Right lung (tissue), 5 donors: ENCODE data around the gene SRRM1. TPM values are rescaled to one million over a fixed set of nuclear protein-coding genes. Genes with fewer than 3 reads are reported as not detected.
"Not testable (repeated sequence)": the region's sequence is repeated elsewhere in the genome, so short reads cannot be mapped to it uniquely, and the experiment has no call there.

Experiments
- DNase-seq, 2 donors: peaks; one replicate each; pipeline ENCODE4 v3.0.0-alpha.2; 2013
- polyA plus RNA-seq, 5 donors: library from polyadenylated mRNA; unstranded; fragments of 120-200 nt; gene quantifications; one replicate each; pipeline versions ENCODE4 v1.2.1 to v1.2.3, GENCODE V29; 2013; ENCODE audit warnings: inconsistent platforms in 1 of 5, low replicate concordance in 1 of 5; ENCODE audit not compliant: insufficient read length in 5 of 5, insufficient read depth in 1 of 5

SRRM1 gene
- polyA plus RNA-seq, 5 donors: 140 to 205 (median 183) TPM

- DNase-seq: no peak
Measured at GRCh38 chr1:24641646-24642151, 1.4 kb upstream of the SRRM1 start.

GRCh38 chr1:24643363-24644099 is 429 bp downstream of the SRRM1 start:
- no peak for DNase-seq

DNA sequence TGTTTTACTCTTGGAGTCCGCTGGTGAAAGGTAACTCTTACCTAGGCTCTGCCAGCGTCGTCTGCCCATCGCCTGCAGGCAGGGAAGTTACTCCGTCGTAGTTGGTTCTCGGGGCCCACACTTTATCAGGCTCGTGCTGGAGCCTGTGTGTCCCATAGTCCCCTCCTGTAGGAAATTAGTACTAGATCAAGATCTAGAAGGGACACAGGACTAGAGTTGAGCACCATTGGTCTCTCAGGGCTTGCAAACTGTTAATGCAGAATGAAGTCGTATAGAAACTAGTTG is 940 bp downstream of the SRRM1 start:
- DNase-seq: no peak

DNA sequence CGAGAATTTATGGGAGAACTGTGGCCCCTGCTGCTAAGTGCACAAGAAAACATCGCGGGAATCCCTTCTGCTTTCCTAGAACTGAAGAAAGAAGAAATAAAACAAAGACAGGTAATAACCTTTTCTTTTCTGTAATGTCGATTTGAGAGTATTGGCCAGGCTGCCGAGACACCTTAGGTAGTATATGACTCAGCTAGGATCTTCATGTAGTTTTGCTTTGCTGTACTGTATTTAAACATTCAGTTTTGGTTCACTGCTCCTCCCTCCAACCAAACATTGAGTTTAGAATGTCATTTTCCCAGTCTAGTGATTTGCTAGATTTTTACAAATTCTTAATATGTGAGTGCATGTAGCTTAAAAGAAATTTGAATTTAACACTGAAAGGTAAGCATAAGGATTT is 5.8 kb downstream of the SRRM1 start:
- DNase-seq: no peak

DNA sequence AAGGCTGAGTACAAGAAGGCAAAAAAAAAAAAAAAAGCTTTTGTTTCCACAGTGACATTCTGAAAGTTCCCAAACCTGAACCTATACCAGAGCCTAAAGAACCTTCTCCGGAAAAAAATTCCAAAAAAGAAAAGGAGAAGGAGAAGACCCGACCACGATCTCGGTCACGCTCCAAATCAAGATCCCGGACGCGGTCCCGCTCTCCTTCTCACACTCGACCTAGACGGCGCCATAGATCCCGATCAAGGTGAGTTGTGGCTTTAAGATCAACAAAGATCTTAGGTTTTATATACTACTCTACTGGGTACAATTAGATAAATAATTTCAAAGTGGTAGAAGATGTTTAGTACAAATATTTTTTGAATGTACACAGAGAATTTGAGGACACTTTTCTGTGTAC is 9.3 kb downstream of the SRRM1 start:
- no peak for DNase-seq

DNA sequence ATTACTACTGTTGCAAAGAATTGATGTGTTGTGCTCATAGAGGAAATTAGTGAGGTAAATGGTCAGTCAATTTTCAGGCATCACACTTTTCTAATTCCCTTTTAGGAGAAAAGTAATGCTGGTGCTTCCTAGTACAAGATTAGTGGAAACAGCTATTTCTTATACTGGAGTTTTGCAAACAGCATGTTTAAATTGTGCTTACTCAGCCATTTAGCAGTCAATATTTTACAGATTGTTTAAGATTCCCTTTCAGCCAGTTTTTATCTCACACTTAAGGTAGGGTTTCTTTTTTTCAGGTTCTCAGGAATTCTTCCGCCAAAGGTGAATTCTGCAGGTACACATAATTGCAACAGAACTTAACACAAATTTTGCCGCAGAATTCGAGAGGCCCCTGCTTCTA is 10.9 kb downstream of the SRRM1 start:
- no peak for DNase-seq

DNA sequence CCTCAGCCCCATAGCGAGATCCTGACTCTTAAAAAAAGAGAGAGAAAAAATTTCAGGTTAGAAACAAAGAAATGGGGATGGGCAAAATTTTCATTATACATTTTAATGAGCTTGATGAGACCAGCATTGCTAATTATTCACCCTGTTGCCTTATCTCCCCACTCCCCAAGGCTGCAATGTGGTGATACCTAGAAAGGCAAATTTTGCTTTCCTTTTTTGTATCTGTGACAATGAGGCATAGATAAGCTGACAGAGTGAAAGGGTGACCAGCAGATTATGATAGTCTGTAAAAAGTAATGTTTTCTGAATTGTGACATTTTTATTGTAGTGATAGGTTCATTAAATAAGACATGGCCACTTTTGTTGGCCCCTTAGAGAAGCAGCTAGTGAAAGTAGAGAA is 12.9 kb downstream of the SRRM1 start:
- no peak for DNase-seq

DNA sequence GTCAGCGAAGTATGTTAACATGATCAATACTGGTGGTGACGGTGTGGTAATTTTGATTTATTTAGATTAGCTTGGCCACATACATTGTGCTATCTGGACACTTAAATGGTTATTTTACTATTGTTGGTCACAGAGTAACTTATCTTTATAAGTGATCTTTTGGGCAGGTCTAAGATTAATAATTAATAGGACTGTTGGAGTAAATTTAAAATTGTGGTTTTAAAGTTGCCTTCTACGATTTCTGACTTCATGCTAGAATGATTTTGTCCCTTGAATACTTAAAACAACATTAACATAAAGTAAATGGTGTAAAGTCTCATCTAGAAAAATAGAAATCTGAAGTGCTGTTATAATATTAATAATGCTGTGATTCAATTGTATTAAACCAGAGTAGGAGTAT is 14.7 kb downstream of the SRRM1 start:
- no peak for DNase-seq

GRCh38 chr1:24659166-24659904 is 16.2 kb downstream of the SRRM1 start:
- DNase-seq: no peak

DNA sequence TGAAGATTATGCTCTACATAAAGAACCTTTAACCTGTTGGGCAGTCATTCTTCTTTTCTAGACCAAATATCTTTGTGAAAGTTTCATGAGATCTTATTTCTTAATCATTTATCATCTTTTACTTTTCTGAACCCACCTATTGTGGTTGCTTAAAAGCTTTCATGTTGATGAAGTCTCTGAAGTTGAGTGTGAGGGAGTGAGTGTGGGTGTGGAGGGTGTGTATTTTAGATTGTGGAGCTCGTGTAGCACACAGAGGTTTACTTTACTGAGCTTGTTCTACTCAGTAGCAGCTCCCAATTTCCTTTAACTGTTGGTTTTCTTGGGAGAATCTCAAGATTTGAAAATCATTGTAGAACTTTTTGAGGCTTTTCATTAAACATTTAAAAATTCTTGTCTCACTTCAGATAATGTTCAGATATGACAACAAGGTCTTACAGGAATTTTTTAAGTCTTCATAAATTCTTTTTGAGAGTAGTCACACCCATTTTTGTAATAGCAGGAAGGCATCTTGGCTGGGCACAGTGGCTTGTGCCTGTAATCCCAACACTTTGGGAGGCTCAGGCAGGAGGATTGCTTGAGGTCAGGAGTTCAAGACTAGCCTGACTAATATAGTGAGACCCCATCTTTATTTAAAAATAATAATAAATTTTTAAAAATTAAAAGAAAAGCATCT is 17.0 kb downstream of the SRRM1 start:
- no peak for DNase-seq

- DNase-seq: no peak
Measured at GRCh38 chr1:24664507-24665033, 21.5 kb downstream of the SRRM1 start.

DNA sequence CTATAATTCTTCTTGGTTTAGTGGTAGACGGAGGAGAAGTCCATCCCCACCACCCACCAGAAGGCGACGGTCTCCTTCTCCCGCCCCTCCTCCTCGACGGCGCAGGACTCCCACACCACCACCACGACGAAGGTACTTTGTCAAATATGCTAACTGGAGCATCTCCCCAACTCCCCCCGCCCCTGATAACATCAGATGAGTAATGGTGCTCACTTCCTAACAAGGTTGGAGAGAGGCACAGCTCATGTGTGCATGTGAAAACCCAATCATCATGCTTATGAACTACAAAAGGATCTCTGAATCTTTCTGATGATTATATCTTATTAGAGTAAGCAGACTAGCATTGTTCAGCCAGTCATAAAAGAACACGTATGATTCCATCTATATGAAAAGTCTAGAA is 23.7 kb downstream of the SRRM1 start:
- DNase-seq: no peak

- not testable (repeated sequence) for DNase-seq
Measured at GRCh38 chr1:24671372-24671771, 28.3 kb downstream of the SRRM1 start.

- DNase-seq: not testable (repeated sequence)
Measured at GRCh38 chr1:24672686-24673085, 29.6 kb downstream of the SRRM1 start.

DNA sequence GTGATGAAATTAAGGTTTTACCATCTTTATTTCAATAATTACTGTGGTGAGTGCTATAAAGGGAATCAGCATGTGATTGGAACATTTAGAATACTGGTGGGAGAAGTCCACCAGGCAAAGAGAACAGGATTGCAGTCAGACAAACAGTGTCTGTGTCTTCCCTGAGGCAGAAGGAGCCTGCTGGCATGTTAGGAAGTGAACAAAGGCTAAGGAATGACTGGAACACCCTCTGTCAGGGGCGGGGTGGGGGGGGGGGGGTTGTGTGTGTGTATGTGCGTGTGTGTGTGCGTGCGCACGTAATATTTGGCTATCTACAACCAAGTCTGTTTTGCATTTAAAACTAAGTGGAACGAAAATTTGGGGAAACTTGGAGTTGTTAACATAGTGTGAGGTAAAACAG is 30.2 kb downstream of the SRRM1 start:
- DNase-seq: no peak

GRCh38 chr1:24678421-24678820 is 35.3 kb downstream of the SRRM1 start:
- DNase-seq: not testable (repeated sequence)

DNA sequence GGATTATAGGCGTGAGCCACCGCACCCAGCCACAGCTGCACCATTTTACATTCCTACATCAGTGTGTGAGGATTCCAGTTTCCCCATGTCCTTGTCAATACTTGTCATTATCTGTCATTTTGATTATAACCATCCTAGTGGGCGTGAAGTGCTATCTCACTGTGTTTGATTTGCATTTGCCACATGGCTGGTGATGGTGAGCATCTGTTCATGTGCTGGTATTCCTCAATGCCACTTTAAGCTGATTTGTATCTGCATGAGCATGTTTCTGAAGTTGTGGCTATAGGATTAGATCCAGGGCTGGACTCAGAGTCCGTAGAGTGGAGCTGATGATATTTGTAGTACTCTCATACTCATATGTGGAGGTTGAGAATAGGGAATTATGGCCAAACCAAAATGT is 36.6 kb downstream of the SRRM1 start:
- DNase-seq: no peak

- DNase-seq: no peak
Measured at GRCh38 chr1:24683713-24684162, 40.6 kb downstream of the SRRM1 start.

GRCh38 chr1:24688033-24688432 is 44.9 kb downstream of the SRRM1 start:
- DNase-seq: no peak

GRCh38 chr1:24688621-24689195 is 45.6 kb downstream of the SRRM1 start:
- peak in 1 of 2 donors; percentile 67 for DNase-seq

DNA sequence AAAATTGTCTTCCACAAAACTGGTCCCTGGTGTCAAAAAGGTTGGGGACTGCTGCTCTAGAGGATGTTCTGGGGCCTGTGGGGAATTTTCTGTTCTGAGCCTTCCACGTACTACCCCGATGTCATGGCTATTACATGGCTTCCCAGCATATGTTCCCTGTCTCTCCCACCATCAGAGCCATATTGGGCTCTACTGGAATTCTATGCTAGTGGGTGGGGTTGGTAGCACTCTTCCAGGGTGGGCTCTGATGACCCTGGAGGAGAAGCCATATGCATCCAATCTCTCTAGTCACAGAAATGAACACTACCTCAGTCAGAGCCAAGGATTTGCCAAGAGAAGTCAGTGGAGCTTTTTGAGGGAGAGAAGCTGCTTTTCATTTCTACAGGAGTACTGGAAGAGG is 47.9 kb downstream of the SRRM1 start:
- DNase-seq: no peak

DNA sequence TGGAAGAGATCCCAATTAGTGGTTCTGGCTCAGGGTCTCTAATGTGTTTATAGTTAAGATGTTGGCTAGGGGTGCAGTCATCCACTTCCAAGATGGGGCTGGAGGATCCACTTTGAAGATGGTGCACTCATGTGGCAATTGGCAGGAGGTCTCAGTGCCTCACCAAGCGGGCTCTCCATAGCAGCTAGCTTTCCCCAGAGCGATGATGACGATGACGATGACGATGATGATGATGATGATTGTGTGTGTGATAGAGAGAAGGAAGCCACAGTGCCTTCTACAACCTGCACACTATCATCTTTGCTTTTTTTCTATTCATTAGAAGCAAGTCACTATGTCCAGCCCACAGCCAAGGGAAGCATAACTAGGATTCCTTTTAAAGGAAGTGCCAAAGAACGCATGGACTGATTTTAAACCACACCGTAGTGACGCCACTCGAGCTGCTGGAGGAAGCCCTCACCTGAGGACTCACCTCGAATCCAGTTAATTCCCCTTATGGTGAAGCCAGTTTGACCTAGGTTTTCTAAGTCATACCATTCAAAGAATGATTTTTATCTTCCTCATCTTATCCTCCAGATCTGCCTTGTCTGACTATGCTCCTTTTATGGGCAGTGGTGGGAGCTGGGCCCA is 49.4 kb downstream of the SRRM1 start:
- DNase-seq: no peak
